Spleen (tissue), 11 donors: ENCODE data around the gene SNAP47. TPM values are rescaled to one million over a fixed set of nuclear protein-coding genes. Genes with fewer than 3 reads are reported as not detected.
A peak's percentile ranks its signal among the peaks of the same experiment; 100 is the strongest.

Experiments used
- DNase-seq: peaks from one replicate; pipeline ENCODE4 v3.0.0-alpha.2; 2020
- H3K27ac ChIP-seq, 8 donors: fragments of 200-600 bp; sonication (generic) in 7 of 8; 1 replicate in 4 of 8; 2 replicates in 4 of 8; pipeline versions ENCODE4 v1.5.0 to v1.8.0; 2016 to 2021; ENCODE audit warnings: inconsistent platforms in 4 of 8, mild to moderate bottlenecking in 4 of 8, moderate library complexity in 1 of 8
- H3K27me3 ChIP-seq, 7 donors: fragments of 200-600 bp; sonication (generic) in 6 of 7; replicated peaks in 1 of 7; 1 replicate in 4 of 7; 2 replicates in 3 of 7; pipeline versions ENCODE4 v1.5.0 to v1.8.0; 2016 to 2021; ENCODE audit warnings: inconsistent platforms in 3 of 7, mild to moderate bottlenecking in 1 of 7
- H3K36me3 ChIP-seq, 6 donors: fragments of 200-600 bp; sonication (generic) in 5 of 6; 1 replicate in 4 of 6; 2 replicates in 2 of 6; pipeline versions ENCODE4 v1.5.0 to v1.8.0; 2016 to 2021; ENCODE audit warnings: inconsistent platforms in 2 of 6
- H3K4me1 ChIP-seq, 6 donors: fragments of 200-600 bp; sonication (generic) in 5 of 6; 1 replicate in 3 of 6; 2 replicates in 3 of 6; pipeline versions ENCODE4 v1.5.0 to v1.8.0; 2016 to 2021; ENCODE audit warnings: inconsistent platforms in 3 of 6
- H3K4me3 ChIP-seq, 8 donors: fragments of 200-600 bp; sonication (generic) in 7 of 8; 1 replicate in 4 of 8; 2 replicates in 4 of 8; pipeline versions ENCODE4 v1.5.0 to v1.8.0; 2016 to 2021; ENCODE audit warnings: inconsistent platforms in 4 of 8, mild to moderate bottlenecking in 4 of 8, moderate library complexity in 2 of 8
- H3K9me3 ChIP-seq, 8 donors: fragments of 200-600 bp; sonication (generic) in 7 of 8; 1 replicate in 4 of 8; 2 replicates in 4 of 8; pipeline versions ENCODE4 v1.5.0 to v1.8.0; 2016 to 2021; ENCODE audit warnings: inconsistent platforms in 4 of 8
- CTCF ChIP-seq, 11 experiments: fragments of 200-600 bp in 7 of 11; fragments of 450-650 bp in 4 of 11; sonication (generic) in 4 of 11; IDR thresholded peaks in 8 of 11; conservative IDR thresholded peaks in 3 of 11; 1 replicate in 7 of 11; 2 replicates in 4 of 11; pipeline versions ENCODE4 v1.4.0 to v1.8.0; 2016 to 2021; ENCODE audit warnings: antibody characterized with exemption in 11 of 11, inconsistent platforms in 4 of 11, mild to moderate bottlenecking in 1 of 11
- POLR2A ChIP-seq, 3 donors: fragments of 450-650 bp; IDR thresholded peaks; one replicate each; pipeline ENCODE4 v1.5.1; 2017; ENCODE audit warnings: antibody characterized with exemption in 3 of 3, mild to moderate bottlenecking in 1 of 3
- POLR2AphosphoS5 ChIP-seq, 3 donors: sonication (generic); formaldehyde crosslinking; IDR thresholded peaks; one replicate each; pipeline ENCODE4 v1.5.1; 2017; ENCODE audit warnings: antibody characterized with exemption in 3 of 3
- WGBS, 5 donors: extraction: QIAGEN DNeasy Blood & Tissue Kit in 3 of 5; methylation state at CpG; one replicate each; pipeline versions ENCODE4 v1.1.5 to v1.1.7; 2013 to 2018; 5-methylcytosine and 5-hydroxymethylcytosine counted together
- intact Hi-C: fragments of 100-400 bp; cut with DNase I; formaldehyde crosslinking; loops from one replicate; pipeline ENCODE4 v1.15.0; 2023; ENCODE audit warnings: low total_unique reads
- polyA plus RNA-seq, 3 donors: library from polyadenylated mRNA; stranded (reverse); fragments of 200-250 nt; gene quantifications; one replicate each; pipeline ENCODE4 v1.2.1, GENCODE V29; 2013
- total RNA-seq, 7 donors: library from RNA; depleted of rRNA in 3 of 7; stranded (reverse); fragments of >200 nt in 3 of 7; fragmentation: NEBNext Ultra II Directional in 4 of 7; extraction: Animal tissue kit (Norgen Biotek cat#: 25700) in 4 of 7; gene quantifications; one replicate each; pipeline versions ENCODE4 v1.1.0 to v1.2.1, GENCODE V29; 2016 to 2021
- donor health status: healthy with polysubstance abuse.
- donor health status: DM: no; HTN: no; CAD: no; lungs with moderate emphysema.
- donor health status: DM: no; HTN: no; CAD: no.
- donor health status: Bipolar disorder and iron deficiency.
- donor health status: healthy.
- donor health status: DM: no; HTN: no; CAD: no.
- donor health status: DM: yes; HTN: yes; CAD: no.

Gene SNAP47
- total and polyA plus RNA-seq, 10 donors: 10.0 to 42.7 (median 22.1) TPM

GRCh38 chr1:227729881-227730629 is 5.2 kb upstream of the SNAP47 start:
- Histone ChIP-seq H3K27ac (peak overlapping the region in 1 of 8 donors; percentile 82), H3K9me3 (no peaks in the 10 kb centered on the region), H3K36me3 (peaks cover 0 to 34% (median 24%) of the 10 kb centered on the region in 6 donors), H3K4me3 (no peak overlapping the region), H3K4me1 (peaks cover 20 to 74% (median 47%) of the 10 kb centered on the region in 6 donors), H3K27me3 (peaks cover 0 to 25% (median 0%) of the 10 kb centered on the region in 7 donors)
- intact Hi-C loops: no loop called here
- whole genome bisulfite sequencing, 5 donors: 52 to 56% (median 52%) methylated on average over 13 of the region's 13 CpGs
- TF ChIP-seq POLR2AphosphoS5 (IDR thresholded peaks at IDR 0.05) (peak in 1 of 3 donors; percentile 4), POLR2A (IDR thresholded peaks at IDR 0.05) (no peak), CTCF (IDR thresholded peaks at IDR 0.05 in 8 of 11, conservative IDR thresholded peaks at IDR 0.05 in 3 of 11) (peak in 10 of 11 experiments; percentile 29 to 79 (median 61))
- DNase-seq: no peak

- Histone ChIP-seq H3K9me3 (no peaks in the 10 kb centered on the region), H3K4me1 (peaks cover 20 to 76% (median 50%) of the 10 kb centered on the region in 6 donors), H3K36me3 (peaks cover 0 to 34% (median 24%) of the 10 kb centered on the region in 6 donors), H3K27me3 (peaks cover 0 to 25% (median 0%) of the 10 kb centered on the region in 7 donors), H3K4me3 (no peak overlapping the region), H3K27ac (peak overlapping the region in 1 of 8 donors; percentile 82)
- WGBS, 5 donors: 84 to 87% (median 86%) methylated on average over 14 to 16 of the region's 16 CpGs
- TF ChIP-seq POLR2AphosphoS5 (IDR thresholded peaks at IDR 0.05): peak in 2 of 3 donors; percentile 17 to 43
- TF ChIP-seq CTCF (IDR thresholded peaks at IDR 0.05 in 8 of 11, conservative IDR thresholded peaks at IDR 0.05 in 3 of 11): peak in 2 of 11 experiments; percentile 2 to 13
- TF ChIP-seq POLR2A (IDR thresholded peaks at IDR 0.05): no peak
- intact Hi-C loops: no loop called here
- no peak for DNase-seq
Observed at GRCh38 chr1:227730630-227731151, 4.5 kb upstream of the SNAP47 start.

- Histone ChIP-seq H3K9me3 (no peaks in the 10 kb centered on the region), H3K4me3 (no peak overlapping the region), H3K27me3 (peaks cover 0 to 21% (median 0%) of the 10 kb centered on the region in 7 donors), H3K36me3 (peaks cover 0 to 34% (median 24%) of the 10 kb centered on the region in 6 donors), H3K27ac (no peak overlapping the region), H3K4me1 (peaks cover 25 to 81% (median 56%) of the 10 kb centered on the region in 6 donors)
- WGBS, 5 donors: 72 to 90% (median 85%) methylated on average over 6 to 11 of the region's 11 CpGs
- TF ChIP-seq POLR2A (IDR thresholded peaks at IDR 0.05) (no peak), POLR2AphosphoS5 (IDR thresholded peaks at IDR 0.05) (peak in 1 of 3 donors; percentile 29)
- no peak for DNase-seq
- intact Hi-C loops: no loop called here
Observed at GRCh38 chr1:227731241-227731677, 4.0 kb upstream of the SNAP47 start.

- H3K27ac ChIP-seq: no peak overlapping the region
- no peak for DNase-seq
Observed at GRCh38 chr1:227731696-227732585, 3.3 kb upstream of the SNAP47 start.

More at GRCh38 chr1:227731696-227732585, 3.3 kb upstream of the SNAP47 start:
- intact Hi-C loops: no loop called here
- peaks cover 0 to 18% (median 0%) of the 10 kb centered on the region in 7 donors for H3K27me3 ChIP-seq
- 93 to 100% (median 94%) methylated on average over 13 to 19 of the region's 19 CpGs for WGBS, 5 donors
- peaks cover 27 to 88% (median 61%) of the 10 kb centered on the region in 6 donors for H3K4me1 ChIP-seq
- no peak overlapping the region for H3K4me3 ChIP-seq
- peaks cover 0 to 34% (median 24%) of the 10 kb centered on the region in 6 donors for H3K36me3 ChIP-seq
- no peaks in the 10 kb centered on the region for H3K9me3 ChIP-seq
- no peak for TF ChIP-seq CTCF (IDR thresholded peaks at IDR 0.05 in 8 of 11, conservative IDR thresholded peaks at IDR 0.05 in 3 of 11)
- TF ChIP-seq POLR2AphosphoS5 (IDR thresholded peaks at IDR 0.05): peak in 2 of 3 donors; percentile 14 to 39
